Calu3 (cell line): ENCODE results near the gene MCC. TPM values are rescaled to one million over a fixed set of nuclear protein-coding genes. Genes with fewer than 3 reads are reported as not detected.

ENCODE experiments used
- BruUV-seq: library from RNA; stranded (reverse); fragments of 400-500 nt; replicated peaks from 2 replicates; lab custom pipeline; 2021; lab: Mats Ljungman, UMichigan
- CTCF ChIA-PET: fragments of 300-600 bp; sonication (Branson Sonifier 250); formaldehyde crosslinking; loops from one replicate; lab custom pipeline; 2022; ENCODE audit warnings: antibody characterized with exemption; lab: Charles Lee
- DNase-seq: peaks from one replicate; pipeline ENCODE4 v3.0.0; 2022
- H3K27ac Mint-ChIP-seq: one replicate; pipeline ENCODE4 v1.8.0; 2022; ENCODE audit warnings: mixed read lengths; ENCODE audit not compliant: unreplicated experiment
- H3K27me3 Mint-ChIP-seq: one replicate; pipeline ENCODE4 v1.8.0; 2022; ENCODE audit warnings: mixed read lengths; ENCODE audit not compliant: unreplicated experiment
- H3K36me3 Mint-ChIP-seq: one replicate; pipeline ENCODE4 v1.8.0; 2022; ENCODE audit warnings: mild to moderate bottlenecking, moderate library complexity, mixed read lengths; ENCODE audit not compliant: insufficient read depth, unreplicated experiment
- H3K4me1 Mint-ChIP-seq: one replicate; pipeline ENCODE4 v1.8.0; 2022; ENCODE audit warnings: mild to moderate bottlenecking, low read depth, mixed read lengths; ENCODE audit not compliant: unreplicated experiment
- H3K4me3 Mint-ChIP-seq: one replicate; pipeline ENCODE4 v1.8.0; 2022; ENCODE audit warnings: mild to moderate bottlenecking, low read depth, moderate library complexity, mixed read lengths; ENCODE audit not compliant: unreplicated experiment
- H3K9me3 Mint-ChIP-seq: one replicate; pipeline ENCODE4 v1.8.0; 2022; ENCODE audit warnings: low read depth, mixed read lengths; ENCODE audit not compliant: unreplicated experiment
- CTCF ChIP-seq: fragments of 200-600 bp; IDR thresholded peaks from one replicate; pipeline ENCODE4 v1.8.0; 2022; ENCODE audit warnings: antibody characterized with exemption; ENCODE audit not compliant: unreplicated experiment
- intact Hi-C: fragments of 100-400 bp; cut with micrococcal nuclease; formaldehyde crosslinking; loops from one replicate; pipeline ENCODE4 v1.10.0; 2022; ENCODE audit not compliant: unreplicated experiment
- total RNA-seq: library from RNA; stranded (reverse); gene quantifications from 2 replicates; pipeline ENCODE4 v1.2.3, GENCODE V29; 2022

Gene MCC
- total RNA-seq, 1 experiment from 2014 or later = 2.8 TPM

- TF ChIP-seq CTCF = no peak
- H3K27me3 Mint-ChIP-seq = peaks cover 46% of the 10 kb centered on the region
- DNase-seq = no peak
- peaks cover 1% of the 10 kb centered on the region for H3K9me3 Mint-ChIP-seq
- no peak overlapping the region for H3K4me3 Mint-ChIP-seq
- H3K27ac Mint-ChIP-seq = no peak overlapping the region
- H3K4me1 Mint-ChIP-seq = no peaks in the 10 kb centered on the region
- intact Hi-C loops = no loop called here
- no TSS peak for BruUV-seq
- CTCF ChIA-PET = no interaction called here
- H3K36me3 Mint-ChIP-seq = no peaks in the 10 kb centered on the region
Measured at GRCh38 chr5:113252066-113252465, 236.2 kb downstream of the MCC start.

GRCh38 chr5:113250341-113250953 lies 237.8 kb downstream of the MCC start:
- Mint-ChIP-seq H3K36me3 (no peaks in the 10 kb centered on the region), H3K4me1 (no peaks in the 10 kb centered on the region), H3K4me3 (no peak overlapping the region), H3K27ac (no peak overlapping the region), H3K9me3 (peaks cover 3% of the 10 kb centered on the region), H3K27me3 (peaks cover 56% of the 10 kb centered on the region)
- intact Hi-C loops = no loop called here
- TF ChIP-seq CTCF = no peak
- CTCF ChIA-PET = no interaction called here
- no TSS peak for BruUV-seq
- DNase-seq = no peak

GRCh38 chr5:113249206-113249605 lies 239.0 kb downstream of the MCC start:
- Mint-ChIP-seq H3K4me1 (no peaks in the 10 kb centered on the region), H3K36me3 (no peaks in the 10 kb centered on the region), H3K27me3 (peaks cover 53% of the 10 kb centered on the region), H3K4me3 (no peak overlapping the region), H3K27ac (no peak overlapping the region), H3K9me3 (peaks cover 3% of the 10 kb centered on the region)
- no peak for TF ChIP-seq CTCF
- no peak for DNase-seq
- intact Hi-C loops = no loop called here
- no TSS peak for BruUV-seq
- CTCF ChIA-PET = no interaction called here

GRCh38 chr5:113246361-113246870 lies 241.8 kb downstream of the MCC start:
- peaks cover 3% of the 10 kb centered on the region for H3K9me3 Mint-ChIP-seq
- peaks cover 12% of the 10 kb centered on the region for H3K4me1 Mint-ChIP-seq
- intact Hi-C loops = no loop called here
- H3K4me3 Mint-ChIP-seq = no peak overlapping the region
- TF ChIP-seq CTCF = no peak
- H3K27me3 Mint-ChIP-seq = peaks cover 47% of the 10 kb centered on the region
- H3K36me3 Mint-ChIP-seq = no peaks in the 10 kb centered on the region
- no peak overlapping the region for H3K27ac Mint-ChIP-seq
- CTCF ChIA-PET = no interaction called here
- no peak for DNase-seq
- BruUV-seq = no TSS peak
